CD4-positive, alpha-beta T cell treated with Interleukin-4 for 4 hours (primary cell): ENCODE measurements around the gene BAZ2A.
"Not testable (repeated sequence)": the region's sequence is repeated elsewhere in the genome, so short reads cannot be mapped to it uniquely, and the experiment has no call there.

Experiments
- DNase-seq: peaks from one replicate; pipeline ENCODE4 v3.0.0-alpha.2; 2020

BAZ2A gene

GRCh38 chr12:56593909-56594621, 36.1 kb downstream of the BAZ2A start:
- peak; percentile 58 for DNase-seq

- no peak for DNase-seq
Measured at GRCh38 chr12:56591961-56592360, 38.2 kb downstream of the BAZ2A start.

- no peak for DNase-seq
Measured at GRCh38 chr12:56591126-56591525, 39.0 kb downstream of the BAZ2A start.

- peak; percentile 14 for DNase-seq
Measured at GRCh38 chr12:56590237-56590830, 39.8 kb downstream of the BAZ2A start.

- DNase-seq = no peak
Measured at GRCh38 chr12:56589783-56590182, 40.3 kb downstream of the BAZ2A start.

- DNase-seq = no peak
Measured at GRCh38 chr12:56585098-56585497, 45.0 kb downstream of the BAZ2A start.

GRCh38 chr12:56581418-56582145, 48.5 kb downstream of the BAZ2A start:
- peak; percentile 63 for DNase-seq

- DNase-seq = no peak
Measured at GRCh38 chr12:56578983-56579546, 51.1 kb downstream of the BAZ2A start.

- DNase-seq = not testable (repeated sequence)
Measured at GRCh38 chr12:56577248-56577647, 52.9 kb downstream of the BAZ2A start.

GRCh38 chr12:56574210-56574609, 55.9 kb downstream of the BAZ2A start:
- no peak for DNase-seq

- DNase-seq = no peak
Measured at GRCh38 chr12:56572288-56572687, 57.8 kb downstream of the BAZ2A start.

GRCh38 chr12:56571121-56571520, 59.0 kb downstream of the BAZ2A start:
- DNase-seq = no peak

- DNase-seq = no peak
Measured at GRCh38 chr12:56568146-56568545, 62.0 kb downstream of the BAZ2A start.

- no peak for DNase-seq
Measured at GRCh38 chr12:56565510-56566101, 64.5 kb downstream of the BAZ2A start.

GRCh38 chr12:56551070-56551469, 79.1 kb downstream of the BAZ2A start:
- DNase-seq = no peak

- no peak for DNase-seq
Measured at GRCh38 chr12:56546680-56547079, 83.4 kb downstream of the BAZ2A start.
